HepG2 (cell line): Measurements from ENCODE around the gene B4GALT3. TPM values are rescaled to one million over a fixed set of nuclear protein-coding genes. Genes with fewer than 3 reads are reported as not detected.
A peak's percentile ranks its signal among the peaks of the same experiment; 100 is the strongest.

Experiments used
- CREBL2 ChIP-seq: sonication (generic); formaldehyde crosslinking; IDR thresholded peaks from 2 replicates; pipeline ENCODE4 v1.8.1; 2023; ENCODE audit warnings: missing genetic modification reagents, mild to moderate bottlenecking, borderline replicate concordance
- DZIP1 ChIP-seq: sonication (generic); formaldehyde crosslinking; IDR thresholded peaks from 2 replicates; pipeline ENCODE4 v1.5.0; 2020; ENCODE audit warnings: mild to moderate bottlenecking, missing genetic modification reagents
- ESRRA ChIP-seq: sonication (generic); formaldehyde crosslinking; IDR thresholded peaks from 2 replicates; pipeline ENCODE4 v1.5.1; 2020; ENCODE audit warnings: mild to moderate bottlenecking, low read depth, missing genetic modification reagents
- MBNL3 ChIP-seq: fragments of 250-450 bp; sonication (Bioruptor Pico); conservative IDR thresholded peaks from 2 replicates; pipeline ENCODE4 v1.8.0; 2022; ENCODE audit warnings: mild to moderate bottlenecking, inconsistent platforms
- MYPOP ChIP-seq: sonication (generic); formaldehyde crosslinking; IDR thresholded peaks from 2 replicates; pipeline ENCODE4 v1.8.1; 2023; ENCODE audit warnings: mild to moderate bottlenecking, moderate library complexity, missing genetic modification reagents
- RFXAP ChIP-seq: sonication (generic); formaldehyde crosslinking; IDR thresholded peaks from 2 replicates; pipeline ENCODE4 v1.4.0; 2020; ENCODE audit warnings: missing genetic modification reagents, borderline replicate concordance
- ZBTB34 ChIP-seq: sonication (generic); formaldehyde crosslinking; IDR thresholded peaks from 2 replicates; pipeline ENCODE4 v1.8.0; 2022; ENCODE audit warnings: mild to moderate bottlenecking, missing genetic modification reagents
- ZBTB46 ChIP-seq: sonication (generic); formaldehyde crosslinking; IDR thresholded peaks from 2 replicates; pipeline ENCODE4 v1.4.0; 2020; ENCODE audit warnings: mild to moderate bottlenecking, missing genetic modification reagents, borderline replicate concordance
- ZFP36L2 ChIP-seq: sonication (generic); formaldehyde crosslinking; IDR thresholded peaks from 2 replicates; pipeline ENCODE4 v1.4.0; 2020; ENCODE audit warnings: missing genetic modification reagents
- ZNF513 ChIP-seq: sonication (generic); formaldehyde crosslinking; conservative IDR thresholded peaks from 2 replicates; pipeline ENCODE4 v1.5.0; 2020; ENCODE audit warnings: missing genetic modification reagents
- ZNF543 ChIP-seq: sonication (generic); formaldehyde crosslinking; IDR thresholded peaks from 2 replicates; pipeline ENCODE4 v1.4.0; 2020; ENCODE audit warnings: mild to moderate bottlenecking, missing genetic modification reagents
- ZNF589 ChIP-seq: sonication (generic); formaldehyde crosslinking; conservative IDR thresholded peaks from 2 replicates; pipeline ENCODE4 v1.8.0; 2022; ENCODE audit warnings: mild to moderate bottlenecking, moderate library complexity, missing genetic modification reagents
- ZNF609 ChIP-seq: sonication (generic); formaldehyde crosslinking; IDR thresholded peaks from 2 replicates; pipeline ENCODE4 v1.4.0; 2020; ENCODE audit warnings: mild to moderate bottlenecking, missing genetic modification reagents, borderline replicate concordance
- polyA plus RNA-seq, 8 experiments: library from polyadenylated mRNA; depleted of rRNA in 3 of 8; stranded (reverse) in 7 of 8; unstranded in 1 of 8; fragments of >200 nt; fragmentation: Illumina TruSeq in 4 of 8; extraction: Trizol in 4 of 8; gene quantifications; 2 replicates each; pipeline versions ENCODE4 v1.2.1 to v1.2.3, GENCODE V29; 2011 to 2016; ENCODE audit warnings: low read depth in 4 of 8, missing spikeins in 1 of 8, mixed read lengths in 1 of 8; ENCODE audit not compliant: insufficient read depth in 1 of 8
- total RNA-seq, 5 experiments: library from RNA; depleted of rRNA; stranded (reverse); fragments of >200 nt; fragmentation: Illumina TruSeq; extraction: Trizol; gene quantifications; 2 replicates each; pipeline ENCODE4 v1.2.3, GENCODE V29; 2016; ENCODE audit warnings: low read depth in 1 of 5

The B4GALT3 gene
- total and polyA plus RNA-seq, 2 of the 13 experiments (the other 11 are each of a cell fraction or from before 2014, with no cell fraction given) = 35.6 to 40.4 TPM

- TF ChIP-seq DZIP1 (CRISPR knock-in tag) (no peak), ZNF543 (CRISPR knock-in tag) (peak; percentile 48; the same call in 1 of the 2 replicates), ZNF513 (CRISPR knock-in tag) (no peak), MYPOP (CRISPR knock-in tag) (no peak), ZBTB34 (CRISPR knock-in tag) (no peak), RFXAP (no peak), ZNF589 (CRISPR knock-in tag) (no peak), CREBL2 (CRISPR knock-in tag) (no peak), ZNF609 (CRISPR knock-in tag) (no peak), ZFP36L2 (CRISPR knock-in tag) (no peak), MBNL3 (CRISPR knock-in tag) (no peak), ZBTB46 (no peak), ESRRA (CRISPR knock-in tag) (no peak)
Measured at GRCh38 chr1:161159087-161159912, 18.0 kb downstream of the B4GALT3 start, which contains the start of gene USP21 (continued).
